GM10266 (cell line): ENCODE measurements around the gene KIF26B.
"Not testable (repeated sequence)": the region's sequence is repeated elsewhere in the genome, so short reads cannot be mapped to it uniquely, and the experiment has no call there.

ENCODE experiments used
- DNase-seq: peaks from one replicate; pipeline ENCODE4 v3.0.0; 2012; ENCODE audit errors: extremely low spot score
- CTCF ChIP-seq: IDR thresholded peaks from 2 replicates; pipeline ENCODE4 v1.5.1; 2012; ENCODE audit warnings: mild to moderate bottlenecking, low read depth; ENCODE audit not compliant: control insufficient read depth, insufficient read depth; ENCODE audit errors: missing control alignments

KIF26B gene

DNA sequence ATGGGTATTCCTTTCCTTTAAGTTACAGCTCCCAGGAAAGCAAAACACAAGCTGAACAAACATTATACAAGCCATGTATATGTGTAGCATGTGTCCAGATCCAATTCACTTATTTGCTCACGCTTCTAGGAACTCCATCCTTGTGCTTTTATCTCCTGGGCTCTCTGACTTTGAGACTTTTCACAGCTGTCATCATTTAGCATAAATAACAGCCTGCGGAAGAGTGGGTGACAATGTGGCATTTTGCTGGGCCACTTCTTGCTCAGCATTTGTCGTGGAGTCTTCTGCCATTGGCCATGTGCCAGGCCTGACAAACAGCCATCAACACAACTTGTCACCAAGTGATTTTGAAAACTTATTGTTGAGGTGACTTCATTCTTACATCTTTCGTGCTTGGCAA lies 164.3 kb downstream of the KIF26B start:
- no peak for TF ChIP-seq CTCF

DNA sequence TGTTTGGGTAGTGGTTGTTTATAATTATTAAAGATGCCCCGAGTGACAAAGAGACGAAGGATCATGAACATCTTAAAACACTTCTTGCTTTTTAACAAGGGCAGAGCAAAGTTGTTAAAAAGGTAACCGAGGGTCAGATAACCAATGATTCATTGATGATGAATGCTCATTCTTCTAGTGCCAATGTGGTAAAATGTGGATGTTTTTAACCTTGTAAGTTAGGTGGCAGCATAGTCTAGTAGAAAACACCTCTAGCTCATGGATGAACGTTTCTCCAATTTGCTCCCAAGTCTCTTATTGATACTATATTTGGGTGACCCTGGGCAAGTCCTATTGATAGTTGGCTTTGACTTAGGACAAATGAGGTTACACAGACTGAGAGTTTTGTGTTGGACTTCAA lies 167.9 kb downstream of the KIF26B start:
- TF ChIP-seq CTCF, result no peak
- DNase-seq, result no peak

More for the DNA sequence above, 164.3 kb downstream of the KIF26B start:
- no peak for DNase-seq

DNA sequence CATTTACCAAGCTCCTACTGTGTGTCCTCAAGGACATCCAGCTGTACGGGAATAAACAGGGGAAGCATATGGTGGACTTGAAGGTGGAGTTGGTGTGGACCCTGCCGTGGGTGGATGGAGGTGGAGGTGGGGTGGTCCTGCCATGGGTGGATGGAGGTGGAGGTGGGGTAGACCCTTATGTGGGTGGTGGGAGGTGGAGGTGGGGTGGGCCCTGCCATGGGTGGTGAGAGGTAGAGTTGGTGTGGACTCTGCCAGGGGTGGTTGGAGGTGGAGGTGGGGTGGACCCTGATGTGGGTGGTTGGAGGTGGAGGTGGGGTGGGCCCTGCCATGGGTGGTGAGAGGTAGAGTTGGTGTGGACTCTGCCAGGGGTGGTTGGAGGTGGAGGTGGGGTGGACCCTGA lies 169.0 kb downstream of the KIF26B start:
- not testable (repeated sequence) for DNase-seq

DNA sequence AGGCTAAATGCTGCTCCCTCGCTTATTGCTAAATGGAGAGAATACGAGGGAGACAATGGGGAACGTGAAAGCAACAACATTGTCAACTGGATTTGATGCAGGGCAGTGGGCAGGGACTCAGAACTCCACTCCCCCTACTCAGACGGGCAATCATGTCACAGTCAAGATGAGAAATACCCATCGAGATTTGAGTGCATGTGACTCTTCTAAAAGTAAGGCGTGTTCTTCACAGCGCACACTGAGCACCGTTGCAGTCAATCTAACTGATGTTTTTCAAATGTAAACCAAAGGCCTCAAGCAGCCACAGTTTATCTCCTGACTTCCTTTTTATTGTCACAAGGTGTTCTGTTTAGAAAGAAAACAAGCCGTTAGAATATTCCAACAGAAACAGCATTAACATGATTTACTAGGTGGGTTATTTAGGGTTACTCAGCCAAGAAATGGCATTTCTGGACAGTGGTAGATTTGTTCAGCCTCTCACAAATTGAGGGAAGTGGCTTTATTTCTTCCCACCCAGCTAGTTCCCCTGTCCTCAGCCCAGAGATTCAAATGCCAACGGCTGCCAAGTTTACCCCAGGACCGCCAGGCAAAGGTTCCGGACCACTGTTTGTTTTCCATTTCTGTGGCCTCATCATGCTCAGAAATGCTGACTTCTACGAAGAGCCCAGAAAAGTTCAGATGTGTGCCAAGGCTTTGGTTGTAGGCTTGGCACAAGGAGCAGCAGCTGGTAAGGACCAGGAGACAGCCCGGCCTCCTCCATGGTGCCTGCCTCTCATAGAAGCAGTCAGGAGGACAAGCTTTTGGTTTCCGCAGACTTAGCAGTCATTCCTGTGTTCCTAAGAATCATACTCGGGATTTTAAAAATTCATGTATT lies 171.4 kb downstream of the KIF26B start:
- no peak for TF ChIP-seq CTCF
- DNase-seq, result no peak

- TF ChIP-seq CTCF, result no peak
- no peak for DNase-seq
Observed at GRCh38 chr1:245327360-245327759, 172.6 kb downstream of the KIF26B start.

DNA sequence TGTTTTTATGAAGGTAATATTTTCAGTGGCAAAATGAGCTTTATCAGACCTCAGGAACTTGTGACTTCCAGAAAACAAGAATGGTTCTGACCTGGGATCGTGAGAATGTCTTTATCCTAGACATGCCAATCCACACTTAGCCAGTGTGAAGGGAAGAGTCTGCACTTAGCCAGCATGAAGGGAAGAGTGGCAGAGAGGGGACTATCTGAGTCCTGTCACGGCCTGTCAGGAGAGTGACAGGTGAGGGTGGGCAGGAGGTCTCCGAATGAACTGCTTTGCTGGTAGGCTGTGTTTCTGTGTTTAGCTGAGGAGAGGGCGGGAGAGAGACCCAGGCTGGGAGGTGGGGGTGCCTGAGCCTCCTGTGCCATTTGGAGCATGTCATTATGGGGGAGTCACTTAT lies 173.1 kb downstream of the KIF26B start:
- no peak for DNase-seq
- TF ChIP-seq CTCF, result no peak

DNA sequence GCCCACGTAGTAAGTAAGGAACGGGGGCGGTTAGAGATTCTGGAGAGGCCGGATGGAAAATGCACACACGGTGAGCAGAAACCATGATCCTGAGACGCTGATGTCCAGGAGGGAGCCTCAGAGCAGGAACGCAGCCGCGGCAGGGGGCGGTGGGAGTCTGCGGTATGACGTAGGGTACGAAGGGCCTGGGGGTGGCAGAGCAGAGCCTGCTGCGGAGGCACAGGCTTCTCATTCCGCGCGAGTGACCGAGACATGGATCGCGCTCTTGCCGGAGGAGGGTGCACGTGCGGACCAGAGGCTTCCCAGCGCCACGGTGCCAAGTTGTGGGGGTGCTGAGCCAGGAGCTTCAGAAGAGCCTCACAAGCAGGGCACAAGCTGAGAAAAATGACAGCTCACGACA lies 176.2 kb downstream of the KIF26B start:
- TF ChIP-seq CTCF, result no peak
- DNase-seq, result no peak
